HTR-8/SVneo (cell line): ENCODE measurements around the gene MYO18B.

Source experiments
- DNase-seq: peaks from one replicate; pipeline ENCODE4 v3.0.0; 2011; ENCODE audit warnings: low spot score, mixed read lengths; ENCODE audit not compliant: insufficient read length
- FAIRE-seq: peaks from 2 replicates; lab custom pipeline; 2011; peaks lifted over from hg19 to GRCh38; lab: Jason Lieb, UNC

The MYO18B gene

DNA sequence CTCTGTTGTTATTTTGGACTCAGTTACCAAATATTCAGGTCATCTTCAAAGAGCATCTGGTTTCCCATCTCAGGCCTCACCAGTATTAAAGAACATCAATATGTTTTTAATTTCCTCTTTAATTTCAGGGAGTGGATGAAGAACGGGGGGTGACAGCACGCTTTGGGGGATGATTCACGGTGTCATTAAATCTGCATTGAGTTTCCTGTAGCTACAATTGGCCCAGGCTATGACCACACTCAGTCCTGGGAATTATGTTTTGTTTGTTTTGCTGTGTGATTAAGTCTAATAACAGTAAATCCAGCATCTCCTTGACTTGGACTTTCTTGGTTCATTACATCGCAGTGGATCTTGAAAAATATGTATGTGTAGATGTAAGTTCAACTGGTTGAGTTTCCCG is 277.6 kb downstream of the MYO18B start:
- no peak for DNase-seq
- FAIRE-seq = no peak

DNA sequence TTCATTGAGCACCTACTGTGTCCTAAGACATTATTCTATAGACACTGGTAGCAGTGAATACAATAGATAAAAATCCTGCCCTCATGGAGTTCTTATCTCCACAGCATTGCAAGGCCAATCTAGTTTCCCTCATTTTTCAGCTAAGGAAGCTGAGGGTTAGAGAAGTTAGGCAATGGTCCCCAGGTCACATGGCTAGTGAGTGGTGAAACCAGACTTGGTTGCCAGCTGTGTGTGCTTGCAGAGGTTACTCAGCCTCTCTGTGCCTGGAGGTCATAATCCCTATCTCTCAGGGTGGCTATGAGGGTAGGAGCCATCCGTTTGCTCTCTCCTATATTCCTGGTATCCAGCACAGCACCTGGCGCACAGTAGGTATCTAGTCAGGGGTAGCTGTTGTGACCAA is 279.5 kb downstream of the MYO18B start:
- FAIRE-seq = no peak
- no peak for DNase-seq

DNA sequence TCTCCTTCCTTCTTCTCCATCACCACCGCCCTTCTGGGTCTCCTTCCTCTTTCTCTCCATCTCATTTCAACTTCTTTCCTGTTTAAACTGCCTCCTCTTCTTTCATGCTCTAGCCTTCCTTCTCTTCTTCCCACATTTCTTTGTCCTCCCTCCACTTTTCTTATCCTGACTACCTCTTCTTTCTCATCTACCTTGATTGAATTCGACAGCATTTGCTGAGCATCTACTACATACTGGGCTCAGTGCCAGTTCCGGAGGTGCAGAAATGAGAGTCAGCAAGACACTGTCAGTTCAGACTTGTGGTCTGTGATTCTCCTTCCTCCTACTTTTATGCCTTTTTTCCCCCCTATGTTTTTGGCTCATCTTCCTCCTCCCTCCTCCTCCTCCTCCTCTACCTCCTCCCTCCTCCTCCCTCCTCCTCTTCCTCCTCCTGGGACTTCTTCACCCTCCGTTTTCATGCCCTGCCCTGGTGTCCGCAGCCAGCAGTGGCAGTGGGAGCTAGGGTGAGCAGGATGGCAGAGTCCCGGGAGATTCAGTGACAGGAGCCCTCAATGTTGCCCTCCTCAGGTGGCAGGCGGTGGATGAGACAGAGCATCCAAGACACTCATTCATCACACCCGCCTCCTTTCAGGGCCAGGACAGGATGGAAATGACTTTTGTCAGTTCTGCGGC is 281.3 kb downstream of the MYO18B start:
- no peak for DNase-seq
- no peak for FAIRE-seq

DNA sequence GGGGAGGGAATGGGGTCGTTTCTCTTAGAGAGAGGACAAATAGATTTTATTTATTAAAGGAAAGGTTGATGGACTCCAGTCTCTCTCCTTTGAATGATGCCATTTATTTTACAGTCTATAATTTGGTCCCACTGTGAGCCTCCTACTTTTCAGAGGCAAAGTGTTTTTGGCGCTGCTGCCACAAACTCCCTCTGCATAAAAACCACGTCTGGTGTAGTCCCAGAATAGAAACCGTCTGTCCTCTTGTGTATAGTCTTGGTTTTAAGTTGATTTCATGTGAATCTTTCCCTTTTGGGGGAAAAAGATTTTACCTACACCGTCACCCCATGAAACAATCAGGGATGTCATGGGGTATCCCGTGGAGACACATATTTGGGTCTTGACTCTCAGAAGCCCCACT is 283.6 kb downstream of the MYO18B start:
- DNase-seq = no peak
- no peak for FAIRE-seq

GRCh38 chr22:26027341-26027740 is 285.4 kb downstream of the MYO18B start:
- DNase-seq (no peak), FAIRE-seq (no peak)

DNA sequence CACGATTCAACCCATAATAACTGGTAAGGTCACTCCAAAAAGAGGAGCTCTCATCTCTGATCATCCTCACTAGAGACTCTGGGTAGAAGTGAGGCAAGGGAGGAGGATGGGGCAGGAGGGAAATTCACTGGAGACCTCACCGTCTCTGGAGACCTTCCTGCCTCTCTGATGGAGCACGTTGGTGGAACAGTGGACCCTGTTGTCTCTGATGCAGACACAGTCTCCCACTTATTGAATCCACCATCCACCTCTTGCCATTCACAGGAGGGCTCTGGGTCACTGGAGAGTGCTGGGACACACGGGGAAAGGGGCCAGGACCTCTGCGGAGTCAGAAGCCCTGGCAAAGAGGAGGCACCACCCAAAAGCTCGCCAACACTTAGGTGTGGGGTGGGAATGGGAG is 289.7 kb downstream of the MYO18B start:
- FAIRE-seq = no peak

DNA sequence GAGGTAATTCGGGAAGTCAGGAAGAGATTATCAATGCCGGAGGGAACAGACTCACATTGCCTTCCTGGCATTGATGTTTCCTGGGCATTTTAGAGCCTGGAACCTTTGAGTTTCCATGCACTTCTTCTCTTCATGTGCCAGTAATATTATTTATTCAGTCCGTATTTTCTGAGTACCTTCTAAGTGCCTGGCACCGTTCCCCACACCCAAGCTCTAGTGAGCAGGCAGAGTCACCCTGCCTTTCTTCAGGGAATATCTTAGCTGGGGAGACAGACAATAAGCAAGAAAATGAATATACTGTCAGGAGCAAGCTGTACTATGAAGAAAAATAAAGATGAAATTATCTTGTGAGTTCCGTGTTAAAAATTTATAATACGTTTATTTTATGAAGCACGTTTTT is 291.1 kb downstream of the MYO18B start:
- no peak for DNase-seq
- FAIRE-seq = no peak

More for the DNA sequence above, 289.7 kb downstream of the MYO18B start:
- no peak for DNase-seq

DNA sequence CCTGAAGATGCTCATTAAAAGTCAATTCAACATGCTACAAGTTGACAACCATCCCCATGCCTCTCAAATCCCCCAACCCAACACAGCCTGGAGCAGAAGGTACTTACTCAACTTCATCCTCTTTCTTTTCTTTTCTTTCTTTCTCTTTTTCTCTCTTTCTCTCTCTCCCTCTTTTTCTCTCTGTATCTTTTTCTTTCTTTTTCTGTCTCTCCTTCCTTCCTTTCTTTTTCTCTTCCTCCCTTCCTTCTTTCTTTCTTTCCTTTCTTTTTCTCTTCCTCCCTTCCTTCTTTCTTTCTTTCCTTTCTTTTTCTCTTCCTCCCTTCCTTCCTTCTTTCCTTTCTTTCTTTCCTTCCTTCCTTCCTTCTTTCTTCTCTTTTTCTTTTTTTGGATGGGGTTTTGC is 291.6 kb downstream of the MYO18B start:
- no peak for FAIRE-seq
- no peak for DNase-seq

DNA sequence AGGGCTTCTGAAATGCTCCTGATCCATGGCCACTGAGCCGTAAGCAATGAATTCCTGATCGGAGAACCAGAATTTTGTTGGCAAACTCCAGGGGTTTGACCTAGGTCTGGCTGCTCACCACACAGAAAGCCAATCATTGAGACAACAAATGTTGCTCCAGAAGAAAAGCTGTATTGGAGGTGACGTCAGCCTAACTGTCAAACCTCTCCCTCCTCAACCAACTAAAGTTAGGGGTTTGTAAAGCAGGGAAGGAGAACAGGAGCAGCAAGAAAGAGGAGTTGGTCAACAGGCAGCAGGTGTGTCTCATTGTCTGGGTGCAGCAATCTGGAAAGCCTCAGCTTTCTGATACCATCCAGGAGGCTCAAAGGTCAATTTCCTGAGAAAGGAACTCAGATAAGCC is 293.5 kb downstream of the MYO18B start:
- FAIRE-seq = no peak
- no peak for DNase-seq

DNA sequence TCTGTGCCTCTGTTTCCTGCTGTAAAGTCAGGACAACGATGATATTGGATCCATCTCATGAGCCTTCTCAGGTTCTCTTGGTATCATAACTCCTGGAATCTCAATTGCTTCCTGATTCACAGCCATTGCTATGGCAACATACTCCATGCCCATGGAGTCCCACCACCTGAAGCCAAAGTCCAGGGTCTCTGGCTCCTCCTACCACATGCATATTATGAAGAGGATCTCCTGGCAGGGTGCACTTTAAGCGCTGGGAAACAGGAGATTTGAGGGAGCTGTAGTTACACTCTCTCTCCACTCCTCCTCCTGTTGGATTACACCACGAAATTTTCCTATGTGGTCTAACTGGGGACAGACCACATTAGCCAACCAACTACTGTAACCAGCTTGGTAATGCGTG is 296.4 kb downstream of the MYO18B start:
- DNase-seq (no peak), FAIRE-seq (no peak)

- no peak for FAIRE-seq
These were observed 299.9 kb downstream of the MYO18B start for GRCh38 chr22:26041931-26042330.

GRCh38 chr22:26043031-26043430 is 301.0 kb downstream of the MYO18B start:
- FAIRE-seq = no peak
- no peak for DNase-seq

More at GRCh38 chr22:26041931-26042330, 299.9 kb downstream of the MYO18B start:
- DNase-seq = no peak

DNA sequence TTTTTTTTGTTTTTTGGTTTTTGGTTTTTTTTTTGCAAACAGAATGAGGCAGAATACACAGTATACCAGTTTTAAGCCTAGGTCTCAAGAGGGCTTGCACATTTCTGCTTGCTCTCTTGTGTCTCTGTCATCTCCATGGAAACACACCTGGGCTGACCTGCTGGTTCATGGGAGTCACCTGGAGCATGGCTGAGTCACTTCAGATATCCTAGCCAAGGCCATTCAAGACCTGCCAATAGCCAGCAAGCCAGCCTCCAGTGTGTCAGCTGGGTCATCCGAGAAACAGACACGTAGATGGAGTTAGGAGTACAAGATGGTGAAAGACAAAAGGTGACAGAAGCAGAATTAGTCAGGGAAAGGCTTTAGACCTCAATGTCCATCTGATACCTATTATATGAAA is 303.1 kb downstream of the MYO18B start:
- FAIRE-seq (no peak), DNase-seq (no peak)

- FAIRE-seq (no peak), DNase-seq (no peak)
These were observed 303.9 kb downstream of the MYO18B start for GRCh38 chr22:26045860-26046259.

DNA sequence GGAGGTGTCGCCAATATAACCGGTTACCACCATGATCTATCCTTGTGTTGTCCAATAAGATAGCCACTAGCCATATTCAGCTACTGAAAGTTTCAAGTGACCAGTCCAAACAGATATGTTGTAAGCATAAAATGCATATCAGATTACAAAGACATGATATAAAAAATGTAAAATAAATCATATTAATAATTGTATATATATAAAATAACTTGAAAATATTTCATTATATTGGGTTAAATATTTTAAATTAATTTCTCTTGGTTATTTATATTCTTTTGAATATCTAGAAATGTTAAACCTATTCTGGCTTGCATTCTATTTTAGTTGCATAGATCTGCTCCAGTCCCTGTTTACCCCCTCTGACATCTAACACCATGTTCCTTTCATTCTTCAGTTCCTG is 305.5 kb downstream of the MYO18B start:
- DNase-seq = no peak
- no peak for FAIRE-seq

DNA sequence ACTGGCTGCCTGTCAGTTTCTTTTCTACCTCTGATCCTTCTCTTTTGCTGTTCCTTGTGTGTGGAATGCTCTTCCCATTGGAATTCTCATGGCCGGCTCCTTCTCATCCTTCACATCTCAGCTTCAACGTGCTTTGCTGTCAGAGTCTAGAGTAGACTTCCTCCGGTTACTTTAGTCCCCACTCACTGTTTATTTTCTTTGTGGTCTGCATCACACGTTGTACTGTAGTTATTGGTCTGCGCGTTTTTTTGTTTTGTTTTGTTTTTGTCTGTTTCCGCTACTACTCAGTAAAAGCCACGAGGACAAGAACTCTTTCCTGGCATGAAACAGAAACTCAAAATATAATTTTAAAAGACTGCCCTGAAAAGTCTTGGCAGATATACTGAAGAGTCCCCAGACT is 305.9 kb downstream of the MYO18B start:
- FAIRE-seq = no peak
- no peak for DNase-seq

- no peak for FAIRE-seq
- no peak for DNase-seq
These were observed 308.1 kb downstream of the MYO18B start for GRCh38 chr22:26050079-26050478.

- no peak for FAIRE-seq
- no peak for DNase-seq
These were observed 311.8 kb downstream of the MYO18B start for GRCh38 chr22:26053737-26054316.

GRCh38 chr22:26054841-26055605 is 313.0 kb downstream of the MYO18B start:
- no peak for FAIRE-seq
- DNase-seq = no peak

- no peak for FAIRE-seq
- DNase-seq = no peak
These were observed 313.7 kb downstream of the MYO18B start for GRCh38 chr22:26055693-26056092.

DNA sequence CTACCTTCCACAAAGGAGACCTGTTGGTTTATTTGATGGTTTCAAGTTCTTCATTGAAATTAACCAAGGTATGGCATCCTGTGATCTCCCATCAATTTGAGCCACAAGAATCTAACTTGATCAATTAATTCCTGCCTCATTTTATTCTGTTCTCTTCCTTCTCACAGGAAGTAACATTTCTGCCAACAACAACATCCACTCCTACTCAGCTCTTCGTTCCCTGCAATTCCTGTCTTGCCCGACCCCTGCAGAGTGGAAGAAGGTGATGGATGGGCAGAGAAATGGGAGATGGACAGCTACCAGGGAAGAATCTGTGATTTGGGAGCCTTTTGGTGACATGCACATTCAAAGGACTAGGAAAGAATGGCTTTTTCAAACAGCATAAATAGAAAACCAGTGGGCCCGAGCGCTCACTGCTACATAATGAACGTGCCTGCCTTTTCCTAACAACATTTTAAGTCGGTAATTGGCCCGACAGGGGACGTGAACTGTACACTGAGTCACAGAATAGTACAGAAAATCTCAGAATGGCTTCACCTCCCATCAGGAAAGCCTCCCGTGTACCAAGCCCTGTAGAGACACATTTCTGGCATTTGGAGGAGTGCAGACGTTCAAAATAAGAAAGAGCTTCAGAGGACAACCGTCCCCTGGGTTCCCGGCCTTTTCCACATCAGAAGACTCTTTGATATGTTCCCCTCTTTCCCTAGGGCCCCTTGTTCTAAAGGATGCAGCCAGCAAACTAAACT is 314.6 kb downstream of the MYO18B start:
- DNase-seq (no peak), FAIRE-seq (no peak)
